Ishikawa (cell line): ENCODE data around the gene NHS.

Experiments
- CEBPB ChIP-seq: IDR thresholded peaks from 2 replicates; pipeline ENCODE4 v1.6.1; 2012
- CREB1 ChIP-seq: IDR thresholded peaks from 2 replicates; pipeline ENCODE4 v1.6.1; 2012; ENCODE audit warnings: low read depth
- EGR1 ChIP-seq: IDR thresholded peaks from 2 replicates; pipeline ENCODE4 v1.6.1; 2012
- EP300 ChIP-seq: IDR thresholded peaks from 2 replicates; pipeline ENCODE4 v1.6.1; 2012; ENCODE audit warnings: borderline replicate concordance
- NFIC ChIP-seq: IDR thresholded peaks from 2 replicates; pipeline ENCODE4 v1.6.1; 2012
- RAD21 ChIP-seq: IDR thresholded peaks from 2 replicates; pipeline ENCODE4 v1.6.1; 2012; ENCODE audit warnings: low read depth
- TAF1 ChIP-seq: IDR thresholded peaks from 2 replicates; pipeline ENCODE4 v1.6.1; 2012; ENCODE audit warnings: low read depth, mild to moderate bottlenecking
- TCF12 ChIP-seq: IDR thresholded peaks from 2 replicates; pipeline ENCODE4 v1.6.1; 2012; ENCODE audit warnings: low read depth
- TEAD4 ChIP-seq: IDR thresholded peaks from 2 replicates; pipeline ENCODE4 v1.6.1; 2012
- YY1 ChIP-seq: IDR thresholded peaks from 2 replicates; pipeline ENCODE4 v1.6.1; 2012; ENCODE audit warnings: low read depth
- TF ChIP-seq, protein P1 (sequence below): IDR thresholded peaks from 2 replicates; pipeline ENCODE4 v1.6.1; 2012; ENCODE audit warnings: low read depth, mild to moderate bottlenecking
- TF ChIP-seq, protein P2 (sequence below): IDR thresholded peaks from 2 replicates; pipeline ENCODE4 v1.6.1; 2012
- TF ChIP-seq, protein P3 (sequence below): IDR thresholded peaks from 2 replicates; pipeline ENCODE4 v1.6.1; 2012

DNA sequence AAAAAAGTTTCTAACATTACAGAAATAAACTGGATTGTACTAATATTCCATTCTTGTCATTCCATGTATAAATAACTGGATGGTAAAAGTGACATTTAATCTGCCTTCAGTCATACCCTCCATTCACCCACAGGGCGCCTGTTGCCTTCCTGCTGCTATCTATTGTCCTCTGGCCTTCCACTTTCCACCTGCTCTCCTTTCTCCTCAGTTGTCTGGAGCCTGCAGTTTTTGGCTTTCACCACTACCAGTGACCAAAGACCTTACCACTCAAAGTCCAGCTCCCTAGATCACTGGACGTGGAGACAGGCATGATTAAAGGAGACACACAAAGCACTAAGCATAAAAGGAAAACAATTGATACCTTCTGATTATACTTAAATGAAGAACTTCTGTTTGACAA, 46.2 kb upstream of the NHS start:
- TF ChIP-seq YY1 (no peak), CREB1 (no peak), TCF12 (no peak), NFIC (no peak), TAF1 (no peak), RAD21 (no peak), EP300 (no peak), TEAD4 (no peak), EGR1 (no peak), CEBPB (no peak)
- TF ChIP-seq, protein P1, sequence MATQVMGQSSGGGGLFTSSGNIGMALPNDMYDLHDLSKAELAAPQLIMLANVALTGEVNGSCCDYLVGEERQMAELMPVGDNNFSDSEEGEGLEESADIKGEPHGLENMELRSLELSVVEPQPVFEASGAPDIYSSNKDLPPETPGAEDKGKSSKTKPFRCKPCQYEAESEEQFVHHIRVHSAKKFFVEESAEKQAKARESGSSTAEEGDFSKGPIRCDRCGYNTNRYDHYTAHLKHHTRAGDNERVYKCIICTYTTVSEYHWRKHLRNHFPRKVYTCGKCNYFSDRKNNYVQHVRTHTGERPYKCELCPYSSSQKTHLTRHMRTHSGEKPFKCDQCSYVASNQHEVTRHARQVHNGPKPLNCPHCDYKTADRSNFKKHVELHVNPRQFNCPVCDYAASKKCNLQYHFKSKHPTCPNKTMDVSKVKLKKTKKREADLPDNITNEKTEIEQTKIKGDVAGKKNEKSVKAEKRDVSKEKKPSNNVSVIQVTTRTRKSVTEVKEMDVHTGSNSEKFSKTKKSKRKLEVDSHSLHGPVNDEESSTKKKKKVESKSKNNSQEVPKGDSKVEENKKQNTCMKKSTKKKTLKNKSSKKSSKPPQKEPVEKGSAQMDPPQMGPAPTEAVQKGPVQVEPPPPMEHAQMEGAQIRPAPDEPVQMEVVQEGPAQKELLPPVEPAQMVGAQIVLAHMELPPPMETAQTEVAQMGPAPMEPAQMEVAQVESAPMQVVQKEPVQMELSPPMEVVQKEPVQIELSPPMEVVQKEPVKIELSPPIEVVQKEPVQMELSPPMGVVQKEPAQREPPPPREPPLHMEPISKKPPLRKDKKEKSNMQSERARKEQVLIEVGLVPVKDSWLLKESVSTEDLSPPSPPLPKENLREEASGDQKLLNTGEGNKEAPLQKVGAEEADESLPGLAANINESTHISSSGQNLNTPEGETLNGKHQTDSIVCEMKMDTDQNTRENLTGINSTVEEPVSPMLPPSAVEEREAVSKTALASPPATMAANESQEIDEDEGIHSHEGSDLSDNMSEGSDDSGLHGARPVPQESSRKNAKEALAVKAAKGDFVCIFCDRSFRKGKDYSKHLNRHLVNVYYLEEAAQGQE, result no peak
- TF ChIP-seq, protein P2, sequence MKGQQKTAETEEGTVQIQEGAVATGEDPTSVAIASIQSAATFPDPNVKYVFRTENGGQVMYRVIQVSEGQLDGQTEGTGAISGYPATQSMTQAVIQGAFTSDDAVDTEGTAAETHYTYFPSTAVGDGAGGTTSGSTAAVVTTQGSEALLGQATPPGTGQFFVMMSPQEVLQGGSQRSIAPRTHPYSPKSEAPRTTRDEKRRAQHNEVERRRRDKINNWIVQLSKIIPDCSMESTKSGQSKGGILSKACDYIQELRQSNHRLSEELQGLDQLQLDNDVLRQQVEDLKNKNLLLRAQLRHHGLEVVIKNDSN, result no peak
- TF ChIP-seq, protein P3, sequence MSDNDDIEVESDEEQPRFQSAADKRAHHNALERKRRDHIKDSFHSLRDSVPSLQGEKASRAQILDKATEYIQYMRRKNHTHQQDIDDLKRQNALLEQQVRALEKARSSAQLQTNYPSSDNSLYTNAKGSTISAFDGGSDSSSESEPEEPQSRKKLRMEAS, result no peak
